Osteoblast (primary cell): ENCODE data around the gene AOPEP. TPM values are rescaled to one million over a fixed set of nuclear protein-coding genes. Genes with fewer than 3 reads are reported as not detected.

Experiments
- DNase-seq: peaks from one replicate; pipeline ENCODE4 v3.0.0; 2011; ENCODE audit warnings: low spot score, mixed read lengths; ENCODE audit not compliant: insufficient read length; ENCODE audit errors: missing footprints
- H2AFZ ChIP-seq: 2 replicates; pipeline ENCODE4 v1.6.0; 2011; ENCODE audit warnings: mild to moderate bottlenecking, low read length
- H3K27ac ChIP-seq: 2 replicates; pipeline ENCODE4 v1.5.1; 2011; ENCODE audit warnings: mild to moderate bottlenecking, low read depth, low read length, moderate library complexity
- H3K27me3 ChIP-seq: 2 replicates; pipeline ENCODE4 v1.6.0; 2012; ENCODE audit warnings: mild to moderate bottlenecking, control low read depth, inconsistent platforms, low read length, moderate library complexity; ENCODE audit not compliant: insufficient read depth
- H3K36me3 ChIP-seq: 2 replicates; pipeline ENCODE4 v1.5.1; 2011; ENCODE audit warnings: mild to moderate bottlenecking, low read length, control low read depth, moderate library complexity; ENCODE audit not compliant: insufficient read depth
- H3K4me1 ChIP-seq: 2 replicates; pipeline ENCODE4 v1.5.1; 2011; ENCODE audit warnings: mild to moderate bottlenecking, low read length, control low read depth, moderate library complexity; ENCODE audit not compliant: insufficient read depth
- H3K4me2 ChIP-seq: 2 replicates; pipeline ENCODE4 v1.6.0; 2011; ENCODE audit warnings: mild to moderate bottlenecking, low read length; ENCODE audit not compliant: insufficient read depth
- H3K4me3 ChIP-seq: fragments of 200-600 bp; sonication (generic); 3 replicates; pipeline ENCODE4 v1.5.1; 2012; ENCODE audit warnings: mild to moderate bottlenecking, low read length, inconsistent platforms; ENCODE audit not compliant: insufficient read depth
- H3K79me2 ChIP-seq: 2 replicates; pipeline ENCODE4 v1.6.0; 2012; ENCODE audit warnings: mild to moderate bottlenecking, low read length, control low read depth, inconsistent platforms; ENCODE audit not compliant: insufficient read depth
- H3K9me3 ChIP-seq: 2 replicates; pipeline ENCODE4 v1.5.1; 2011; ENCODE audit warnings: low read depth, low read length, control low read depth
- H4K20me1 ChIP-seq: 2 replicates; pipeline ENCODE4 v1.6.0; 2012; ENCODE audit warnings: mild to moderate bottlenecking, low read length, control low read depth; ENCODE audit not compliant: insufficient read depth
- total RNA-seq: library from RNA; depleted of rRNA; stranded (reverse); fragments of >200 nt; gene quantifications from 2 replicates; pipeline ENCODE4 v1.2.3, GENCODE V29; 2012
- TF ChIP-seq, protein P1 (sequence below): IDR thresholded peaks from 2 replicates; pipeline ENCODE4 v1.5.1; 2011; ENCODE audit warnings: mild to moderate bottlenecking, low read depth, low read length, moderate library complexity; ENCODE audit errors: extremely low read depth

The AOPEP gene
- total RNA-seq, 1 donor = 131 TPM

DNA sequence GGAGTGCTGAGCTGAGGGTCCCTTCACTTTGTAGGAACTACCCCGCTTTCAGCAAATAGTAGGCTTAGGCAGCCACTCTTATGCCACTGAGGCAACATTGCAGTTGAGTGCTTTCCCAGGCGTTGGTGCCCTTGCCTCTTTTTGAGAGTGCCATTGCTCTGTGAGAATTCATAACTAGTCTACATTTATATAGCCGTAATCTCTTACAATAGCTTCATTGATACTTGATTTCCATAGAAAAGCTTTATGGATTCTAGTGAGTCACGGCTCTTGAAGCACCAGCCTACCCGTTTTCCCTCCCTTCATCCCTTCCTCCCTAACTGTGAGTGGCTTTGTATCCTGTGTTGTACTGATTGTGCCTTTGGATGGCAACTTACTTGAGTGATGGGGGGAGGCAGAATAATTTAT lies 283.9 kb downstream of the AOPEP start:
- Histone ChIP-seq H3K4me3 (no peak overlapping the region), H3K9me3 (no peaks in the 10 kb centered on the region), H3K4me1 (peaks cover 61% of the 10 kb centered on the region), H3K4me2 (peak overlapping the region; percentile 38), H3K27me3 (no peaks in the 10 kb centered on the region), H4K20me1 (peaks cover 6% of the 10 kb centered on the region), H3K36me3 (peaks cover 79% of the 10 kb centered on the region), H2AFZ (no peak overlapping the region), H3K79me2 (peaks cover 97% of the 10 kb centered on the region), H3K27ac (peak overlapping the region; percentile 98)
- TF ChIP-seq, protein P1, sequence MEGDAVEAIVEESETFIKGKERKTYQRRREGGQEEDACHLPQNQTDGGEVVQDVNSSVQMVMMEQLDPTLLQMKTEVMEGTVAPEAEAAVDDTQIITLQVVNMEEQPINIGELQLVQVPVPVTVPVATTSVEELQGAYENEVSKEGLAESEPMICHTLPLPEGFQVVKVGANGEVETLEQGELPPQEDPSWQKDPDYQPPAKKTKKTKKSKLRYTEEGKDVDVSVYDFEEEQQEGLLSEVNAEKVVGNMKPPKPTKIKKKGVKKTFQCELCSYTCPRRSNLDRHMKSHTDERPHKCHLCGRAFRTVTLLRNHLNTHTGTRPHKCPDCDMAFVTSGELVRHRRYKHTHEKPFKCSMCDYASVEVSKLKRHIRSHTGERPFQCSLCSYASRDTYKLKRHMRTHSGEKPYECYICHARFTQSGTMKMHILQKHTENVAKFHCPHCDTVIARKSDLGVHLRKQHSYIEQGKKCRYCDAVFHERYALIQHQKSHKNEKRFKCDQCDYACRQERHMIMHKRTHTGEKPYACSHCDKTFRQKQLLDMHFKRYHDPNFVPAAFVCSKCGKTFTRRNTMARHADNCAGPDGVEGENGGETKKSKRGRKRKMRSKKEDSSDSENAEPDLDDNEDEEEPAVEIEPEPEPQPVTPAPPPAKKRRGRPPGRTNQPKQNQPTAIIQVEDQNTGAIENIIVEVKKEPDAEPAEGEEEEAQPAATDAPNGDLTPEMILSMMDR = no peak
- no peak for DNase-seq

DNA sequence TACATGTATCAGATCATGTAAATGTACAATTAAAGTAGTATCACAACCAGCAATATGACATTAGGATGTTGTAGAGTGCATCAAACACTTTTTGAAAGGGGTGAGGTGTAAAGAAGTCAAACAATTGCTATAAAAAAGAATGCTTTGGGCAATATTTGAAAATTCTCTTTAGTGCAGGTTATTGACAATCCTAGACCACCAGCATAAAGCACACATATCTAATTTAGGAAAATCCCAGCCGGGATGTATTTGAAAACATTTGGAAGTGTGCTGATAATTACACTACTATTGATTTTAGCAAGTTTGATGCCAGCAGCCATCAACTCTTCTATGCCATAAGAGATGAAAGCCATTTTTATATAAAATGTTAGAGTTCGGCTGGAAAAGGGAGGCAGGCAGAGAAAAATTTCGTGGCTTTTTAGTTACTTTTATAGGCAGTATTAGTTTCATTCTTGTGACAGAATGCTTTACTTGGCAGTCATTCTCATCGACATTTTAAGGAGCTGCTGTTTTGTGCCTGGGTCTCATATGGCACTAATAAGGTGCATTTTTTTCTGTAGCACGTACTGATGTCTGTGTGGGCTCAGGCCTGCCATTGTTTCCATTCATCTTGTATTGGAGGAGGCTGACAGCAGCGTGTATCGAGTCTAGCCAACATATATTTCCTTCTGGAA lies 285.7 kb downstream of the AOPEP start:
- H3K9me3 ChIP-seq = no peaks in the 10 kb centered on the region
- H3K4me3 ChIP-seq = peak overlapping the region; percentile 8
- H3K79me2 ChIP-seq = peaks cover 91% of the 10 kb centered on the region
- TF ChIP-seq, protein P1 = no peak
- H3K27ac ChIP-seq = peak overlapping the region; percentile 41
- peaks cover 82% of the 10 kb centered on the region for H3K36me3 ChIP-seq
- H3K4me1 ChIP-seq = peaks cover 61% of the 10 kb centered on the region
- H3K4me2 ChIP-seq = peak overlapping the region; percentile 32
- H2AFZ ChIP-seq = no peak overlapping the region
- peaks cover 6% of the 10 kb centered on the region for H4K20me1 ChIP-seq
- no peaks in the 10 kb centered on the region for H3K27me3 ChIP-seq
- no peak for DNase-seq

DNA sequence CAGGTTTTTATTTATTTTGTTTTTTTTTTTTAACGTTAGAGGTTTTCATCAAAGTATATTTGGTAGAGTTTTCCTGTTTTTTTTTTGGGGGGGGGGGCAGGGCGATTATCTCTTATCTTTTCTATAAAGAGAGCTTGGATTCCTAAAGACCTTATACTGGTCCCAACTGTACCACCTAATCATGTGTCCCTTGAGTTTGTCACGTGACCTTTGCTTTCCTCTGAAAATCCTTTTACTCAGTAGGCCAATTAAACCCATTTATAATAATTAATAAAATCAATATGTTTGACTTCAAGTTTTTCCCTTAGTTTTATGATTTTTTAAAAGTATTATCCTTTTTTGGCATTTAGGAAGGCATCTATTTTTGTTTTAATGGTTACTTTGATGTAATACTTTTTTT lies 286.4 kb downstream of the AOPEP start:
- no peak overlapping the region for H3K4me3 ChIP-seq
- H3K27ac ChIP-seq = peak overlapping the region; percentile 95
- no peak overlapping the region for H3K4me2 ChIP-seq
- H3K9me3 ChIP-seq = no peaks in the 10 kb centered on the region
- no peak overlapping the region for H2AFZ ChIP-seq
- peaks cover 90% of the 10 kb centered on the region for H3K79me2 ChIP-seq
- H4K20me1 ChIP-seq = peaks cover 6% of the 10 kb centered on the region
- H3K4me1 ChIP-seq = peaks cover 61% of the 10 kb centered on the region
- no peak for DNase-seq
- H3K27me3 ChIP-seq = no peaks in the 10 kb centered on the region
- H3K36me3 ChIP-seq = peaks cover 83% of the 10 kb centered on the region
- TF ChIP-seq, protein P1 = no peak

DNA sequence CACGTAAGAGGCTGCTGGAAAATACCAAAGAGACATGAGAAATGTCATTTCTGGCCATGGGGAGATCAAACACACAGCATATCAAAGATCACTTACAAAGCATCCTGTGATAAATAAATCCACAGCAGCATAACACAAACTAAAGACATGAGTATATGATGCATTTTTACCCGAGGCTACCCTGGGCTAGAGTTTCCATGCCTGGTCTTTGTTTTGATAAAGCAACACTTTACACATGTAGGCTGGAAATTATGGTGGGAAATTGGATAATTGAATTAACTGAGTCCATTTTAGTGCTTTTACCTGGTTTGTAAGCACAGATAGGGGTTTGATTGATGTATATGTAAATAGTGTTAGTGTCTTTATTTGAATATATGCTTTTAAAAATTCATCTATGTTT lies 288.4 kb downstream of the AOPEP start:
- peaks cover 81% of the 10 kb centered on the region for H3K36me3 ChIP-seq
- H3K9me3 ChIP-seq = no peaks in the 10 kb centered on the region
- peak overlapping the region; percentile 95 for H3K27ac ChIP-seq
- H3K4me2 ChIP-seq = no peak overlapping the region
- TF ChIP-seq, protein P1 = no peak
- H3K27me3 ChIP-seq = no peaks in the 10 kb centered on the region
- peaks cover 88% of the 10 kb centered on the region for H3K79me2 ChIP-seq
- H2AFZ ChIP-seq = no peak overlapping the region
- peaks cover 10% of the 10 kb centered on the region for H4K20me1 ChIP-seq
- H3K4me3 ChIP-seq = no peak overlapping the region
- no peak for DNase-seq
- peaks cover 65% of the 10 kb centered on the region for H3K4me1 ChIP-seq
